ENCODE measurements around the gene OAF.

The OAF gene

GRCh38 chr11:120236169-120237107 is 25.6 kb downstream of the OAF start:
- DNase-seq (ENCODE audit: insufficient read length, low spot score): no peak
- FAIRE-seq: no peak
- TF ChIP-seq CTCF (IDR thresholded peaks at IDR 0.05; ENCODE audit: insufficient read depth, missing control alignments): no peak

GRCh38 chr11:120238968-120239620 is 28.3 kb downstream of the OAF start:
- FAIRE-seq: no peak

GRCh38 chr11:120239713-120240640 is 29.1 kb downstream of the OAF start, which contains the start of gene POU2F3:
TSS of gene POU2F3 (plus strand) at chr11:120240140. CDS start at chr11:120240344, 204 bp downstream.
- FAIRE-seq: no peak
- DNase-seq (ENCODE audit: insufficient read length, low spot score): no peak
- no peak for TF ChIP-seq CTCF (IDR thresholded peaks at IDR 0.05; ENCODE audit: insufficient read depth, missing control alignments)

More at GRCh38 chr11:120238968-120239620, 28.3 kb downstream of the OAF start:
- no peak for TF ChIP-seq CTCF (IDR thresholded peaks at IDR 0.05; ENCODE audit: insufficient read depth, missing control alignments)
- DNase-seq (ENCODE audit: insufficient read length, low spot score): no peak

GRCh38 chr11:120240866-120241265 is 30.0 kb downstream of the OAF start:
- no peak for TF ChIP-seq CTCF (IDR thresholded peaks at IDR 0.05; ENCODE audit: insufficient read depth, missing control alignments)
- no peak for FAIRE-seq
- no peak for DNase-seq (ENCODE audit: insufficient read length, low spot score)

GRCh38 chr11:120241277-120241676 is 30.4 kb downstream of the OAF start:
- no peak for TF ChIP-seq CTCF (IDR thresholded peaks at IDR 0.05; ENCODE audit: insufficient read depth, missing control alignments)
- FAIRE-seq: no peak
- DNase-seq (ENCODE audit: insufficient read length, low spot score): no peak

GRCh38 chr11:120243221-120243620 is 32.4 kb downstream of the OAF start:
- TF ChIP-seq CTCF (IDR thresholded peaks at IDR 0.05; ENCODE audit: insufficient read depth, missing control alignments): no peak
- FAIRE-seq: no peak
- DNase-seq (ENCODE audit: insufficient read length, low spot score): no peak

Measured in D721Med (cell line).